PC-3 (cell line): ENCODE data around the gene PSEN2. TPM values are rescaled to one million over a fixed set of nuclear protein-coding genes. Genes with fewer than 3 reads are reported as not detected.
A peak's percentile ranks its signal among the peaks of the same experiment; 100 is the strongest.

Experiments
- ATAC-seq: fragments of 200-7000 bp; cut with Tn5 transposase; 2 replicates; pipeline ENCODE4 v1.9.1; 2020; ENCODE audit warnings: mild to moderate bottlenecking, moderate library complexity
- BruUV-seq: library from RNA; stranded (reverse); fragments of 400-500 nt; replicated peaks from 2 replicates; lab custom pipeline; 2021; lab: Mats Ljungman, UMichigan
- CTCF ChIA-PET: fragments of 300-600 bp; sonication (Branson Sonifier 250); formaldehyde crosslinking; loops from one replicate; lab custom pipeline; 2022; ENCODE audit warnings: antibody characterized with exemption; lab: Charles Lee
- POLR2A ChIA-PET: fragments of 300-600 bp; sonication (Branson Sonifier 250); formaldehyde crosslinking; loops from one replicate; lab custom pipeline; 2022; ENCODE audit warnings: antibody characterized with exemption; ENCODE audit not compliant: unreplicated experiment; lab: Charles Lee
- DNase-seq: peaks from one replicate; pipeline ENCODE4 v3.0.0-alpha.2; 2015
- H2AFZ ChIP-seq: fragments of 300-600 bp; sonication (generic); 2 replicates; pipeline ENCODE4 v1.6.0; 2016; ENCODE audit warnings: antibody characterized with exemption, low read length
- H3F3A ChIP-seq: fragments of 300-600 bp; sonication (generic); one replicate; pipeline ENCODE4 v1.6.0; 2017; ENCODE audit warnings: antibody characterized with exemption, low read length, control low read depth, mild to moderate bottlenecking; ENCODE audit not compliant: unreplicated experiment
- H3K27ac ChIP-seq: fragments of 300-600 bp; sonication (generic); 2 replicates; pipeline ENCODE4 v1.5.1; 2016; ENCODE audit warnings: mild to moderate bottlenecking, low read length
- H3K27me3 ChIP-seq: fragments of 300-600 bp; sonication (generic); 2 replicates; pipeline ENCODE4 v1.6.1; 2016; ENCODE audit warnings: low read length, mixed read lengths
- H3K36me3 ChIP-seq: fragments of 300-600 bp; sonication (generic); 2 replicates; pipeline ENCODE4 v1.6.1; 2016; ENCODE audit warnings: low read depth, mixed run types, low read length, mixed read lengths
- H3K4me1 ChIP-seq: fragments of 300-600 bp; sonication (generic); 2 replicates; pipeline ENCODE4 v1.5.1; 2016; ENCODE audit warnings: low read length; ENCODE audit not compliant: insufficient read depth
- H3K4me2 ChIP-seq: fragments of 300-600 bp; sonication (generic); 2 replicates; pipeline ENCODE4 v1.6.0; 2016; ENCODE audit warnings: low read length
- H3K4me3 ChIP-seq: fragments of 300-600 bp; sonication (generic); 2 replicates; pipeline ENCODE4 v1.5.1; 2016; ENCODE audit warnings: mild to moderate bottlenecking, low read length, mixed read lengths
- H3K79me2 ChIP-seq: fragments of 300-600 bp; sonication (generic); 2 replicates; pipeline ENCODE4 v1.6.1; 2017; ENCODE audit warnings: low read length, mixed read lengths
- H3K9ac ChIP-seq: fragments of 300-600 bp; sonication (generic); 2 replicates; pipeline ENCODE4 v1.6.0; 2016; ENCODE audit warnings: mild to moderate bottlenecking, low read length
- H3K9me2 ChIP-seq: fragments of 300-600 bp; sonication (generic); replicated peaks from 2 replicates; pipeline ENCODE4 v1.6.1; 2016; ENCODE audit warnings: mixed run types, low read length, mixed read lengths
- H3K9me3 ChIP-seq: fragments of 300-600 bp; sonication (generic); 2 replicates; pipeline ENCODE4 v1.6.1; 2016; ENCODE audit warnings: low read length, mixed read lengths
- H4K20me1 ChIP-seq: fragments of 300-600 bp; sonication (generic); 2 replicates; pipeline ENCODE4 v1.6.1; 2016; ENCODE audit warnings: low read length, mixed read lengths
- EZH2 ChIP-seq: fragments of 300-600 bp; sonication (generic); IDR thresholded peaks from one replicate; pipeline ENCODE4 v1.6.1; 2017; ENCODE audit warnings: antibody characterized with exemption, mild to moderate bottlenecking, low read length; ENCODE audit not compliant: unreplicated experiment
- EZH2phosphoT487 ChIP-seq: fragments of 300-600 bp; sonication (generic); IDR thresholded peaks from 2 replicates; pipeline ENCODE4 v1.6.1; 2018; ENCODE audit warnings: mild to moderate bottlenecking, antibody characterized with exemption, low read length, borderline replicate concordance
- intact Hi-C: fragments of 100-400 bp; cut with micrococcal nuclease; formaldehyde crosslinking; loops from 2 replicates; pipeline ENCODE4 v1.9.0; 2023
- total RNA-seq: library from RNA; depleted of rRNA; stranded (reverse); fragments of >200 nt; gene quantifications from 2 replicates; pipeline ENCODE4 v1.2.3, GENCODE V29; 2014
- TF ChIP-seq, protein P1 (sequence below): fragments of 300-600 bp; sonication (generic); conservative IDR thresholded peaks from 2 replicates; pipeline ENCODE4 v1.5.1; 2017; ENCODE audit warnings: antibody characterized with exemption, low read depth, mild to moderate bottlenecking, low read length

The PSEN2 gene
- total RNA-seq, 1 experiment from 2014 or later = 85.3 TPM

DNA sequence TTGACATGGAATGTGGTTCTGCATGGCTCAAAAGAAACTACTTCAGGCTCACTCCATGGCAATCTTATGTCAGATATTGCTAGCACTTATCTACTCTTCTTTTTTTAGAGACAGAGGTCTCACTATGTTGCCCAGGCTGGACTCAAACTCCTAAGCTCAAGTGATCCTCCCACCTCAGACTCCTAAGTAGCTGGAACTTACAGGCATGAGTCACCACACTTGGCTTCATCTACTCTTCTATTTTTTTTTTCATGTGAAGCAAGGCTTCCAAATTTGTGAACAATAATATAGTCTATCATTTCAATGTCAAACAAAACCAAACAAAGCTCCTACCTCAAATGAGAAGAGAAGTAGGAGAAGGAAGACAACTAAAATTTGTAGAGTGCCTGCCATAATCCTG is 7.5 kb upstream of the PSEN2 start:
- Histone ChIP-seq H3K79me2 (no peaks in the 10 kb centered on the region), H3K4me3 (no peak overlapping the region), H3K27ac (peak overlapping the region; percentile 9), H4K20me1 (no peaks in the 10 kb centered on the region), H2AFZ (no peak overlapping the region), H3K27me3 (no peaks in the 10 kb centered on the region), H3K4me2 (peak overlapping the region; percentile 7; the same call in 1 of the 2 replicates), H3K9me3 (no peaks in the 10 kb centered on the region), H3K9me2 (no peaks in the 10 kb centered on the region), H3F3A (no peaks in the 10 kb centered on the region), H3K4me1 (peaks cover 43% of the 10 kb centered on the region), H3K36me3 (no peaks in the 10 kb centered on the region), H3K9ac (no peak overlapping the region)
- ChIA-PET POLR2A (interaction anchor here (0.6 kb wide), 1 partner anchor 362 kb away, joined by 6 read pairs; no protein-coding TSS in a partner anchor), CTCF (interaction anchor here (0.5 to 0.7 kb wide), 3 partner anchors 125 to 316 kb away, joined by 4 to 5 read pairs (median 4); no protein-coding TSS in a partner anchor)
- TF ChIP-seq EZH2phosphoT487 = no peak
- TF ChIP-seq, protein P1, sequence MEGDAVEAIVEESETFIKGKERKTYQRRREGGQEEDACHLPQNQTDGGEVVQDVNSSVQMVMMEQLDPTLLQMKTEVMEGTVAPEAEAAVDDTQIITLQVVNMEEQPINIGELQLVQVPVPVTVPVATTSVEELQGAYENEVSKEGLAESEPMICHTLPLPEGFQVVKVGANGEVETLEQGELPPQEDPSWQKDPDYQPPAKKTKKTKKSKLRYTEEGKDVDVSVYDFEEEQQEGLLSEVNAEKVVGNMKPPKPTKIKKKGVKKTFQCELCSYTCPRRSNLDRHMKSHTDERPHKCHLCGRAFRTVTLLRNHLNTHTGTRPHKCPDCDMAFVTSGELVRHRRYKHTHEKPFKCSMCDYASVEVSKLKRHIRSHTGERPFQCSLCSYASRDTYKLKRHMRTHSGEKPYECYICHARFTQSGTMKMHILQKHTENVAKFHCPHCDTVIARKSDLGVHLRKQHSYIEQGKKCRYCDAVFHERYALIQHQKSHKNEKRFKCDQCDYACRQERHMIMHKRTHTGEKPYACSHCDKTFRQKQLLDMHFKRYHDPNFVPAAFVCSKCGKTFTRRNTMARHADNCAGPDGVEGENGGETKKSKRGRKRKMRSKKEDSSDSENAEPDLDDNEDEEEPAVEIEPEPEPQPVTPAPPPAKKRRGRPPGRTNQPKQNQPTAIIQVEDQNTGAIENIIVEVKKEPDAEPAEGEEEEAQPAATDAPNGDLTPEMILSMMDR = no peak
- TF ChIP-seq EZH2 = no peak
- intact Hi-C loops = no loop called here
- no TSS peak for BruUV-seq
- ATAC-seq (peak; percentile 17; the same call in 1 of the 2 replicates), DNase-seq (peak; percentile 63)

DNA sequence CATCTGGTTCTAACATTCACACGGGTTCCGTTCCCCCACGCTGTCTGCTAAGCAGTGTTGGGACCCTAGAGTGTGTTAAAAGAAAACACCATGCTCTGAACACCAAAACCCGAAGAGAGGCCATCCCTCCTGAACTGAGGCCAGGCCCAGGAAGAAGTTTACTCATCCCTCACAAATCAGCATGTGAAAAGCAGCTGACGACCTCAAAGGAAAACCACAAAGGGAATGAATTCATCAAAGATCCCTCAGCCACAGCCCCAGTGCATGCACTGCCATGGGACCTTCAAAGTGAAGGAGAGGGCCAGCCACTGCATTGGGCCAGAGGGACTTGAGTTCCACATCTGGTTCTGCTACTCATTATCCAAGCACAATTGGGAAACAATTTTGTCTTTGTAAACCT is 7.0 kb upstream of the PSEN2 start:
- peak; percentile 83 for DNase-seq
- Histone ChIP-seq H3K27ac (peak overlapping the region; percentile 9), H3K36me3 (no peaks in the 10 kb centered on the region), H4K20me1 (no peaks in the 10 kb centered on the region), H3K9ac (no peak overlapping the region), H3F3A (no peaks in the 10 kb centered on the region), H3K79me2 (no peaks in the 10 kb centered on the region), H3K9me2 (no peaks in the 10 kb centered on the region), H3K4me3 (no peak overlapping the region), H3K9me3 (no peaks in the 10 kb centered on the region), H3K27me3 (no peaks in the 10 kb centered on the region), H3K4me1 (peaks cover 45% of the 10 kb centered on the region), H2AFZ (0 out of 2 replicates have a peak overlapping the region, but pooled peaks have one; percentile 4), H3K4me2 (peak overlapping the region; percentile 7; the same call in 1 of the 2 replicates)
- no TSS peak for BruUV-seq
- TF ChIP-seq EZH2 (no peak), EZH2phosphoT487 (no peak)
- TF ChIP-seq, protein P1 = no peak
- intact Hi-C loops = no loop called here
- POLR2A ChIA-PET = interaction anchor here (1.0 kb wide), 1 partner anchor 387 kb away, joined by 4 read pairs; no protein-coding TSS in a partner anchor
- peak; percentile 43 for ATAC-seq
- CTCF ChIA-PET = interaction anchor here (0.5 kb wide), 1 partner anchor 231 kb away, joined by 4 read pairs; no protein-coding TSS in a partner anchor

DNA sequence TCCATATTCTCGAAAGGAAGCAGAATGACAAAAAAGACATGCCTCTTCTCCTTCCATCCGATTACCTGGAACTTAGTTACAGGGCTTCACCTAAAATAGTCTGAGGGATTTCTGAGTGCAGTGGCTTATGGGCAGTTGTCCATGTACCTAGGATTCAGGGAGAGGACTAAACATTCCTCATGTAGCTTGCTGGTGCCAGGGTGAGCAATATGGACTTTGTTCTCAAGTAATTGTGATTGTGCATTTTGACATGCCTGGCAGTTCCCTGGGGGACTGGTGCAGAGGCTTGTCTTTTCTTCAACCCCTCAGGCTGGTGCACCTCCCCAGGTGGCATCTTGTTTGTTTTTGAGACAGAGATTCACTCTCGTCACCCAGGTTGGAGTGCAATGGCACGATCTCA is 6.1 kb upstream of the PSEN2 start:
- TF ChIP-seq EZH2 (no peak), EZH2phosphoT487 (no peak)
- TF ChIP-seq, protein P1 = no peak
- Histone ChIP-seq H3K4me1 (peaks cover 45% of the 10 kb centered on the region), H3K9ac (no peak overlapping the region), H3K27me3 (no peaks in the 10 kb centered on the region), H3K9me2 (no peaks in the 10 kb centered on the region), H3K36me3 (no peaks in the 10 kb centered on the region), H4K20me1 (no peaks in the 10 kb centered on the region), H3K4me2 (no peak overlapping the region), H3K79me2 (no peaks in the 10 kb centered on the region), H3K4me3 (no peak overlapping the region), H2AFZ (no peak overlapping the region), H3K27ac (no peak overlapping the region), H3K9me3 (no peaks in the 10 kb centered on the region), H3F3A (no peaks in the 10 kb centered on the region)
- POLR2A ChIA-PET = interaction anchor here (1.0 kb wide), 1 partner anchor 388 kb away, joined by 4 read pairs; no protein-coding TSS in a partner anchor
- intact Hi-C loops = no loop called here
- ATAC-seq = no peak
- no TSS peak for BruUV-seq
- CTCF ChIA-PET = no interaction called here
- no peak for DNase-seq
